HG03571 (cell line): Measurements from ENCODE around the gene LYSET.
"Not testable (repeated sequence)": the region's sequence is repeated elsewhere in the genome, so short reads cannot be mapped to it uniquely, and the experiment has no call there.

Source experiments
- ATAC-seq: cut with Tn5 transposase; IDR thresholded peaks from one replicate; pipeline ENCODE4 v1.9.1; 2021; ENCODE audit not compliant: unreplicated experiment

The LYSET gene

GRCh38 chr14:93220509-93220908 is 35.4 kb downstream of the LYSET start:
- no peak for ATAC-seq

GRCh38 chr14:93223565-93223964 is 38.4 kb downstream of the LYSET start:
- ATAC-seq = no peak

GRCh38 chr14:93228550-93228949 is 43.4 kb downstream of the LYSET start:
- no peak for ATAC-seq

- no peak for ATAC-seq
These were observed 45.4 kb downstream of the LYSET start for GRCh38 chr14:93230539-93230938.

GRCh38 chr14:93231129-93231979 is 46.2 kb downstream of the LYSET start:
- no peak for ATAC-seq

GRCh38 chr14:93232159-93232558 is 47.0 kb downstream of the LYSET start:
- ATAC-seq = no peak

GRCh38 chr14:93233078-93233477 is 48.0 kb downstream of the LYSET start:
- not testable (repeated sequence) for ATAC-seq

GRCh38 chr14:93234798-93235197 is 49.7 kb downstream of the LYSET start:
- ATAC-seq = no peak
